Measurements from ENCODE around the gene AGTPBP1. TPM values are rescaled to one million over a fixed set of nuclear protein-coding genes. Genes with fewer than 3 reads are reported as not detected.

AGTPBP1 gene
- total and polyA plus RNA-seq, 9 of the 15 experiments (the other 6 are each of a cell fraction or from before 2014, with no cell fraction given) = 1.4 to 7.9 (median 4.6) TPM

DNA sequence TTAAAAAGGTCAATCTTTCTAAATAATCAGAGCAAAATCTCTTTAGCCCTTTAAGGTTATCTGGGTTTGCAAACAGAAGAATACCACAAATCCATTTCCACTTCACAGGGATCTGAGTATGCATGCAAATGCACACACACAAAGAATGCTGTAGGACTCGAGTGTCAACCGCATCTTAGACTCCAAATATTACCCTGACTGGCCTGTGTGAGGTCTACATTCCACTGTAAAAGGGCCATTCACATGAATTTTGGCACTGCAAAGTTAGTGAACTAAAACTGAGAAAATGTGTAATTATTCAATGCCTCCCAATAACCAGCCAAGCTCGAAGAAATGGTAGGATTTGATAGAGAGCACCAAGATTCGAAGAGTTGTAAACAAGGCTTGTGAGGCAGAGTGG is 199.9 kb downstream of the AGTPBP1 start:
- Histone ChIP-seq H2AFZ (ENCODE audit: low read depth, low read length) (no peak overlapping the region), H3K9me3 (replicated peaks; ENCODE audit: control insufficient read depth, insufficient read depth, low read depth, low read length) (no peaks in the 10 kb centered on the region), H3K27ac (ENCODE audit: extremely low read depth, low read depth, low read length) (no peak overlapping the region), H4K20me1 (replicated peaks; ENCODE audit: control insufficient read depth, insufficient read depth, low read length) (no peaks in the 10 kb centered on the region), H3K4me2 (ENCODE audit: insufficient read depth, low read length) (no peak overlapping the region), H3K9me1 (ENCODE audit: control insufficient read depth, insufficient read depth, low read length) (no peaks in the 10 kb centered on the region), H3K79me2 (ENCODE audit: control insufficient read depth, insufficient read depth, low read length) (no peaks in the 10 kb centered on the region), H3K36me3 (ENCODE audit: control insufficient read depth, insufficient read depth, low read length) (no peaks in the 10 kb centered on the region), H3K4me3 (no peak overlapping the region), H3K9ac (ENCODE audit: insufficient read depth in 1 of 2, low read depth in 2 of 2, low read length in 2 of 2) (no peak overlapping the region), H3K4me1 (replicated peaks in 1 of 2; ENCODE audit: control insufficient read depth in 2 of 2, insufficient read depth in 2 of 2, low read length in 2 of 2) (no peaks in the 10 kb centered on the region), H3K27me3 (ENCODE audit: control insufficient read depth in 2 of 2, insufficient read depth in 2 of 2, low read length in 2 of 2) (peaks cover 0 to 5% of the 10 kb centered on the region in 2 experiments; a peak in 2 of 5 replicates)
- TF ChIP-seq EP400 (IDR thresholded peaks at IDR 0.05) = no peak
- TF ChIP-seq PRPF4 (IDR thresholded peaks at IDR 0.05; ENCODE audit: insufficient read depth, low read depth, low read length, poor library complexity, severe bottlenecking) = no peak
- TF ChIP-seq STAT5A (IDR thresholded peaks at IDR 0.05; ENCODE audit: borderline replicate concordance, low read length) = no peak
- no peak for TF ChIP-seq MAFG (tag; conservative IDR thresholded peaks at IDR 0.05)
- no peak for TF ChIP-seq TCF3 (CRISPR knock-in tag; IDR thresholded peaks at IDR 0.05)
- TF ChIP-seq, protein P1, sequence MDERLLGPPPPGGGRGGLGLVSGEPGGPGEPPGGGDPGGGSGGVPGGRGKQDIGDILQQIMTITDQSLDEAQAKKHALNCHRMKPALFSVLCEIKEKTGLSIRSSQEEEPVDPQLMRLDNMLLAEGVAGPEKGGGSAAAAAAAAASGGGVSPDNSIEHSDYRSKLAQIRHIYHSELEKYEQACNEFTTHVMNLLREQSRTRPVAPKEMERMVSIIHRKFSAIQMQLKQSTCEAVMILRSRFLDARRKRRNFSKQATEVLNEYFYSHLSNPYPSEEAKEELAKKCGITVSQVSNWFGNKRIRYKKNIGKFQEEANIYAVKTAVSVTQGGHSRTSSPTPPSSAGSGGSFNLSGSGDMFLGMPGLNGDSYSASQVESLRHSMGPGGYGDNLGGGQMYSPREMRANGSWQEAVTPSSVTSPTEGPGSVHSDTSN (CRISPR knock-in tag; IDR thresholded peaks at IDR 0.05; ENCODE audit: low read depth) = no peak
- TF ChIP-seq, protein P1 (tag; conservative IDR thresholded peaks at IDR 0.05; ENCODE audit: low read depth) = no peak
- no peak for TF ChIP-seq XRCC4 (IDR thresholded peaks at IDR 0.05; ENCODE audit: extremely low read depth, insufficient read depth, insufficient read length)
- no peak for TF ChIP-seq BHLHE40 (IDR thresholded peaks at IDR 0.05; ENCODE audit: low read length)
- TF ChIP-seq MCM5 (IDR thresholded peaks at IDR 0.05; ENCODE audit: low read depth) = no peak
- TF ChIP-seq MLLT1 (IDR thresholded peaks at IDR 0.05) = no peak
- TF ChIP-seq ZNF75A (CRISPR knock-in tag; IDR thresholded peaks at IDR 0.05) = no peak
- TF ChIP-seq, protein P2, sequence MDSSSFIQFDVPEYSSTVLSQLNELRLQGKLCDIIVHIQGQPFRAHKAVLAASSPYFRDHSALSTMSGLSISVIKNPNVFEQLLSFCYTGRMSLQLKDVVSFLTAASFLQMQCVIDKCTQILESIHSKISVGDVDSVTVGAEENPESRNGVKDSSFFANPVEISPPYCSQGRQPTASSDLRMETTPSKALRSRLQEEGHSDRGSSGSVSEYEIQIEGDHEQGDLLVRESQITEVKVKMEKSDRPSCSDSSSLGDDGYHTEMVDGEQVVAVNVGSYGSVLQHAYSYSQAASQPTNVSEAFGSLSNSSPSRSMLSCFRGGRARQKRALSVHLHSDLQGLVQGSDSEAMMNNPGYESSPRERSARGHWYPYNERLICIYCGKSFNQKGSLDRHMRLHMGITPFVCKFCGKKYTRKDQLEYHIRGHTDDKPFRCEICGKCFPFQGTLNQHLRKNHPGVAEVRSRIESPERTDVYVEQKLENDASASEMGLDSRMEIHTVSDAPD (CRISPR knock-in tag; IDR thresholded peaks at IDR 0.05) = no peak
- TF ChIP-seq TRIM28 (IDR thresholded peaks at IDR 0.05) = no peak
- no peak for TF ChIP-seq GABPB1 (CRISPR knock-in tag; IDR thresholded peaks at IDR 0.05)
- intact Hi-C loops (cut with micrococcal nuclease) (no loop called here), in situ Hi-C loops (cut with MboI) (no loop called here)
- FAIRE-seq (no peak), ATAC-seq (no peak), DNase-seq (ENCODE audit: extremely low read depth in 1 of 4, low spot score in 3 of 4) (no peak)
- CTCF ChIA-PET (ENCODE audit: low intra/inter-chr PET ratio) = no interaction called here
- no TSS peak for BruUV-seq (replicated peaks)
- POLR2A ChIA-PET = no interaction called here
- WGBS (ENCODE audit: insufficient coverage, low coverage, missing lambda C conversion rate) = 3% methylated on average over 4 of the region's 4 CpGs

Measured in K562 (cell line).